HG03196 (cell line): ENCODE measurements around the gene ATXN7L2.

Experiments used
- ATAC-seq: cut with Tn5 transposase; IDR thresholded peaks from one replicate; pipeline ENCODE4 v1.9.1; 2021; ENCODE audit not compliant: unreplicated experiment

The ATXN7L2 gene

GRCh38 chr1:109521002-109521951 is 37.6 kb downstream of the ATXN7L2 start:
- ATAC-seq = no peak

- no peak for ATAC-seq
Measured at GRCh38 chr1:109522026-109522425, 38.3 kb downstream of the ATXN7L2 start.

GRCh38 chr1:109523706-109524105 is 40.0 kb downstream of the ATXN7L2 start:
- no peak for ATAC-seq

- ATAC-seq = no peak
Measured at GRCh38 chr1:109527098-109527811, 43.5 kb downstream of the ATXN7L2 start.

GRCh38 chr1:109527846-109528695 is 44.4 kb downstream of the ATXN7L2 start:
- ATAC-seq = no peak

- no peak for ATAC-seq
Measured at GRCh38 chr1:109528712-109529111, 45.0 kb downstream of the ATXN7L2 start.

- ATAC-seq = no peak
Measured at GRCh38 chr1:109529881-109530456, 46.3 kb downstream of the ATXN7L2 start.

GRCh38 chr1:109530457-109531087 is 46.9 kb downstream of the ATXN7L2 start:
- ATAC-seq = no peak

GRCh38 chr1:109531380-109531779 is 47.7 kb downstream of the ATXN7L2 start:
- ATAC-seq = no peak

GRCh38 chr1:109531826-109532364 is 48.2 kb downstream of the ATXN7L2 start:
- no peak for ATAC-seq

GRCh38 chr1:109532365-109533136 is 48.8 kb downstream of the ATXN7L2 start:
- peak; percentile 72 for ATAC-seq

GRCh38 chr1:109534307-109534858 is 50.7 kb downstream of the ATXN7L2 start:
- ATAC-seq = no peak

GRCh38 chr1:109535481-109535880 is 51.8 kb downstream of the ATXN7L2 start:
- no peak for ATAC-seq

GRCh38 chr1:109535971-109536491 is 52.3 kb downstream of the ATXN7L2 start:
- no peak for ATAC-seq

- no peak for ATAC-seq
Measured at GRCh38 chr1:109537450-109538178, 53.9 kb downstream of the ATXN7L2 start.

GRCh38 chr1:109538827-109539555 is 55.3 kb downstream of the ATXN7L2 start:
- no peak for ATAC-seq

- ATAC-seq = no peak
Measured at GRCh38 chr1:109539676-109540075, 56.0 kb downstream of the ATXN7L2 start, which contains the start of gene GPR61. Gene GPR61 (plus strand): TSS chr1:109539872. CDS start chr1:109543023, 3,151 bp downstream.
